K562 (cell line): ENCODE data around the gene KISS1. TPM values are rescaled to one million over a fixed set of nuclear protein-coding genes. Genes with fewer than 3 reads are reported as not detected.

Experiments
- CTCF ChIP-seq, 3 experiments: IDR thresholded peaks in 2 of 3; conservative IDR thresholded peaks in 1 of 3; 2 replicates each; pipeline ENCODE4 v1.5.1; 2011 to 2012; ENCODE audit warnings: low read length in 3 of 3, mild to moderate bottlenecking in 3 of 3, control low read depth in 2 of 3, improper control_type of control experiment in 1 of 3, inconsistent platforms in 1 of 3, low read depth in 1 of 3, mixed read lengths in 1 of 3, moderate library complexity in 1 of 3; ENCODE audit not compliant: insufficient read depth in 2 of 3
- HMGN3 ChIP-seq: IDR thresholded peaks from 2 replicates; pipeline ENCODE4 v1.6.1; 2011; ENCODE audit warnings: borderline replicate concordance, low read depth, mild to moderate bottlenecking, mixed read lengths, low read length; ENCODE audit not compliant: insufficient read length; ENCODE audit errors: extremely low read depth
- KDM5B ChIP-seq: fragments of 200-600 bp; sonication (generic); IDR thresholded peaks from 2 replicates; pipeline ENCODE4 v1.6.1; 2012; ENCODE audit warnings: low read depth, mild to moderate bottlenecking, moderate library complexity, low read length, control low read depth, inconsistent platforms; ENCODE audit not compliant: insufficient replicate concordance
- MAFG ChIP-seq: fragments of 450-650 bp; conservative IDR thresholded peaks from 2 replicates; pipeline ENCODE4 v1.6.1; 2016; ENCODE audit warnings: missing genetic modification characterization, missing compliant biosample characterization
- MEF2D ChIP-seq: conservative IDR thresholded peaks from 2 replicates; pipeline ENCODE4 v1.6.1; 2016; ENCODE audit warnings: low read depth, missing genetic modification characterization, missing compliant biosample characterization
- MEIS2 ChIP-seq: fragments of 450-650 bp; IDR thresholded peaks from 2 replicates; pipeline ENCODE4 v1.6.1; 2014; ENCODE audit warnings: mild to moderate bottlenecking; ENCODE audit not compliant: partially characterized antibody
- MYC ChIP-seq, 2 experiments: fragments of 250-450 bp in 1 of 2; sonication (Bioruptor Pico) in 1 of 2; IDR thresholded peaks; 2 replicates each; pipeline versions ENCODE4 v1.5.1 to v1.6.1; 2012 to 2021; ENCODE audit warnings: low read depth in 2 of 2, borderline replicate concordance in 1 of 2, improper control_type of control experiment in 1 of 2, low read length in 1 of 2, mild to moderate bottlenecking in 1 of 2, moderate library complexity in 1 of 2
- NR2F6 ChIP-seq: fragments of 450-650 bp; formaldehyde crosslinking; IDR thresholded peaks from 2 replicates; pipeline ENCODE4 v1.4.0; 2020; ENCODE audit warnings: mild to moderate bottlenecking
- OTX1 ChIP-seq: fragments of 450-650 bp; formaldehyde crosslinking; IDR thresholded peaks from 2 replicates; pipeline ENCODE4 v1.4.0; 2022; ENCODE audit warnings: mild to moderate bottlenecking
- RFX7 ChIP-seq: fragments of 250-450 bp; sonication (Bioruptor Pico); IDR thresholded peaks from 2 replicates; pipeline ENCODE4 v1.5.1; 2021; ENCODE audit warnings: mild to moderate bottlenecking
- SIRT6 ChIP-seq: IDR thresholded peaks from one replicate; pipeline ENCODE4 v1.6.1; 2012; ENCODE audit warnings: low read depth, mild to moderate bottlenecking, control low read depth, inconsistent platforms, low read length, moderate library complexity
- SMAD2 ChIP-seq: fragments of 150-350 bp; IDR thresholded peaks from 2 replicates; pipeline ENCODE4 v1.6.1; 2014; ENCODE audit warnings: low read depth, mild to moderate bottlenecking, low read length
- SRSF7 ChIP-seq: fragments of 200-400 bp; formaldehyde crosslinking; optimal IDR thresholded peaks from 2 replicates; pipeline ENCODE3; 2017; ENCODE audit warnings: mild to moderate bottlenecking, low read depth, low read length
- TAL1 ChIP-seq: fragments of 450-650 bp; IDR thresholded peaks from 2 replicates; pipeline ENCODE4 v1.6.1; 2016; ENCODE audit warnings: mild to moderate bottlenecking
- TEAD1 ChIP-seq, 2 experiments: fragments of 450-650 bp in 1 of 2; sonication (generic) in 1 of 2; formaldehyde crosslinking; IDR thresholded peaks; 2 replicates each; pipeline versions ENCODE4 v1.4.0 to v1.8.0; 2020 to 2022; ENCODE audit warnings: mild to moderate bottlenecking in 2 of 2, missing genetic modification reagents in 1 of 2
- U2AF1 ChIP-seq: fragments of 200-400 bp; formaldehyde crosslinking; optimal IDR thresholded peaks from 2 replicates; pipeline ENCODE3; 2017; ENCODE audit warnings: mild to moderate bottlenecking, low read depth, low read length, moderate library complexity
- ZBTB17 ChIP-seq: fragments of 450-650 bp; formaldehyde crosslinking; IDR thresholded peaks from 2 replicates; pipeline ENCODE4 v1.4.0; 2020; ENCODE audit warnings: mild to moderate bottlenecking
- ZNF347 ChIP-seq: fragments of 450-650 bp; formaldehyde crosslinking; IDR thresholded peaks from 2 replicates; pipeline ENCODE4 v1.4.0; 2020; ENCODE audit warnings: low read depth, mild to moderate bottlenecking, moderate library complexity
- ZNF766 ChIP-seq: fragments of 200-800 bp; sonication (Bioruptor generic); conservative IDR thresholded peaks from 2 replicates; pipeline ENCODE4 v1.6.1; 2016; ENCODE audit warnings: missing genetic modification characterization, missing compliant biosample characterization
- polyA plus RNA-seq, 8 experiments: library from polyadenylated mRNA; depleted of rRNA in 4 of 8; stranded (reverse) in 5 of 8; unstranded in 3 of 8; fragments of >200 nt; fragmentation: Nextera tagmentation in 2 of 8; fragmentation: Illumina TruSeq in 1 of 8; extraction: Ambion mirVana in 2 of 8; extraction: Trizol in 1 of 8; gene quantifications; 2 replicates each; pipeline versions ENCODE4 v1.2.1 to v1.2.3, GENCODE V29; 2011 to 2014; ENCODE audit warnings: inconsistent platforms in 1 of 8, missing spikeins in 1 of 8
- total RNA-seq, 7 experiments: library from RNA; depleted of rRNA in 6 of 7; stranded (reverse); fragments of >200 nt in 6 of 7; fragmentation: Illumina TruSeq in 2 of 7; extraction: Trizol in 2 of 7; gene quantifications; 2 replicates each; pipeline versions ENCODE4 v1.2.1 to v1.2.3, GENCODE V29; 2011 to 2021; ENCODE audit warnings: low replicate concordance in 1 of 7
- TF ChIP-seq, protein P1 (sequence below): fragments of 450-650 bp; formaldehyde crosslinking; IDR thresholded peaks from 2 replicates; pipeline ENCODE4 v1.4.0; 2020; ENCODE audit warnings: mild to moderate bottlenecking, moderate library complexity
- TF ChIP-seq, protein P2 (sequence below): fragments of 250-450 bp; sonication (Bioruptor Pico); IDR thresholded peaks from 2 replicates; pipeline ENCODE4 v1.4.0; 2020; ENCODE audit warnings: mild to moderate bottlenecking, moderate library complexity

Gene KISS1
- total and polyA plus RNA-seq, 9 of the 15 experiments (the other 6 are each of a cell fraction or from before 2014, with no cell fraction given) = 0.31 TPM; not detected in 8

GRCh38 chr1:204198348-204199340 lies 2.4 kb upstream of the KISS1 start (continued):
- TF ChIP-seq, protein P1, sequence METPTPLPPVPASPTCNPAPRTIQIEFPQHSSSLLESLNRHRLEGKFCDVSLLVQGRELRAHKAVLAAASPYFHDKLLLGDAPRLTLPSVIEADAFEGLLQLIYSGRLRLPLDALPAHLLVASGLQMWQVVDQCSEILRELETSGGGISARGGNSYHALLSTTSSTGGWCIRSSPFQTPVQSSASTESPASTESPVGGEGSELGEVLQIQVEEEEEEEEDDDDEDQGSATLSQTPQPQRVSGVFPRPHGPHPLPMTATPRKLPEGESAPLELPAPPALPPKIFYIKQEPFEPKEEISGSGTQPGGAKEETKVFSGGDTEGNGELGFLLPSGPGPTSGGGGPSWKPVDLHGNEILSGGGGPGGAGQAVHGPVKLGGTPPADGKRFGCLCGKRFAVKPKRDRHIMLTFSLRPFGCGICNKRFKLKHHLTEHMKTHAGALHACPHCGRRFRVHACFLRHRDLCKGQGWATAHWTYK (CRISPR knock-in tag) = no peak
- no peak for TF ChIP-seq SIRT6
- no peak for TF ChIP-seq MEF2D
- TF ChIP-seq U2AF1 = no peak
- no peak for TF ChIP-seq HMGN3
- TF ChIP-seq MYC (IDR thresholded peaks at IDR 0.05; ENCODE audit: low read depth, low read length) = no peak
- TF ChIP-seq MYC (CRISPR knock-in tag; IDR thresholded peaks at IDR 0.05; ENCODE audit: borderline replicate concordance, low read depth) = no peak
- TF ChIP-seq ZNF766 (CRISPR knock-in tag) = no peak
- peak in 1 of 2 experiments; percentile 23; a peak in 1 of 4 replicates for TF ChIP-seq TEAD1 (CRISPR knock-in tag; IDR thresholded peaks at IDR 0.05)
- no peak for TF ChIP-seq SRSF7
- TF ChIP-seq, protein P2, sequence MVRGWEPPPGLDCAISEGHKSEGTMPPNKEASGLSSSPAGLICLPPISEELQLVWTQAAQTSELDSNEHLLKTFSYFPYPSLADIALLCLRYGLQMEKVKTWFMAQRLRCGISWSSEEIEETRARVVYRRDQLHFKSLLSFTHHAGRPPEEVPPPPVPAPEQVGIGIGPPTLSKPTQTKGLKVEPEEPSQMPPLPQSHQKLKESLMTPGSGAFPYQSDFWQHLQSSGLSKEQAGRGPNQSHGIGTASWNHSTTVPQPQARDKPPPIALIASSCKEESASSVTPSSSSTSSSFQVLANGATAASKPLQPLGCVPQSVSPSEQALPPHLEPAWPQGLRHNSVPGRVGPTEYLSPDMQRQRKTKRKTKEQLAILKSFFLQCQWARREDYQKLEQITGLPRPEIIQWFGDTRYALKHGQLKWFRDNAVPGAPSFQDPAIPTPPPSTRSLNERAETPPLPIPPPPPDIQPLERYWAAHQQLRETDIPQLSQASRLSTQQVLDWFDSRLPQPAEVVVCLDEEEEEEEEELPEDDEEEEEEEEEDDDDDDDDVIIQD (CRISPR knock-in tag) = no peak
- TF ChIP-seq ZNF347 = no peak
- no peak for TF ChIP-seq OTX1 (CRISPR knock-in tag)
- no peak for TF ChIP-seq TAL1
- TF ChIP-seq ZBTB17 = no peak
- peak in 1 of 3 experiments; percentile 50; a peak in 2 of 6 replicates for TF ChIP-seq CTCF (IDR thresholded peaks at IDR 0.05 in 2 of 3, conservative IDR thresholded peaks at IDR 0.05 in 1 of 3; ENCODE audit: insufficient read depth in 2 of 3, low read depth in 1 of 3, low read length in 3 of 3)
- TF ChIP-seq RFX7 (CRISPR knock-in tag) = no peak
- TF ChIP-seq MEIS2 = peak; percentile 13
- TF ChIP-seq SMAD2 = no peak
- no peak for TF ChIP-seq NR2F6 (CRISPR knock-in tag)
- TF ChIP-seq KDM5B = peak; percentile 25
- TF ChIP-seq MAFG = no peak
